HG02943 (cell line): ENCODE measurements around the gene SLC25A34.

Source experiments
- ATAC-seq: cut with Tn5 transposase; IDR thresholded peaks from one replicate; pipeline ENCODE4 v1.9.1; 2021; ENCODE audit warnings: mild to moderate bottlenecking, low read depth, moderate library complexity; ENCODE audit not compliant: unreplicated experiment

SLC25A34 gene

GRCh38 chr1:15712168-15712567 is 23.9 kb upstream of the SLC25A34 start:
- ATAC-seq = no peak

GRCh38 chr1:15714406-15715136 is 21.5 kb upstream of the SLC25A34 start:
- ATAC-seq = no peak

- no peak for ATAC-seq
Observed at GRCh38 chr1:15717418-15718125, 18.5 kb upstream of the SLC25A34 start.

- no peak for ATAC-seq
Observed at GRCh38 chr1:15718199-15718601, 17.9 kb upstream of the SLC25A34 start.

GRCh38 chr1:15719381-15720120 is 16.5 kb upstream of the SLC25A34 start:
- ATAC-seq = no peak

- no peak for ATAC-seq
Observed at GRCh38 chr1:15720861-15721260, 15.2 kb upstream of the SLC25A34 start.

- ATAC-seq = no peak
Observed at GRCh38 chr1:15722411-15722810, 13.6 kb upstream of the SLC25A34 start.

- no peak for ATAC-seq
Observed at GRCh38 chr1:15722836-15723532, 13.1 kb upstream of the SLC25A34 start.

- no peak for ATAC-seq
Observed at GRCh38 chr1:15723631-15724246, 12.3 kb upstream of the SLC25A34 start.

GRCh38 chr1:15724949-15725880 is 10.8 kb upstream of the SLC25A34 start:
- no peak for ATAC-seq

GRCh38 chr1:15726508-15726907 is 9.6 kb upstream of the SLC25A34 start:
- ATAC-seq = no peak

- no peak for ATAC-seq
Observed at GRCh38 chr1:15727021-15727420, 9.0 kb upstream of the SLC25A34 start.

GRCh38 chr1:15727424-15727823 is 8.6 kb upstream of the SLC25A34 start:
- ATAC-seq = no peak

- no peak for ATAC-seq
Observed at GRCh38 chr1:15727866-15728534, 8.1 kb upstream of the SLC25A34 start.

GRCh38 chr1:15728937-15729657 is 7.0 kb upstream of the SLC25A34 start:
- no peak for ATAC-seq

- no peak for ATAC-seq
Observed at GRCh38 chr1:15730423-15730822, 5.6 kb upstream of the SLC25A34 start.

GRCh38 chr1:15730936-15731335 is 5.1 kb upstream of the SLC25A34 start:
- no peak for ATAC-seq
